ENCODE measurements around the gene PDE11A. TPM values are rescaled to one million over a fixed set of nuclear protein-coding genes. Genes with fewer than 3 reads are reported as not detected.

The PDE11A gene
- polyA plus RNA-seq, 4 donors = 4.8 to 9.8 (median 7.1) TPM

DNA sequence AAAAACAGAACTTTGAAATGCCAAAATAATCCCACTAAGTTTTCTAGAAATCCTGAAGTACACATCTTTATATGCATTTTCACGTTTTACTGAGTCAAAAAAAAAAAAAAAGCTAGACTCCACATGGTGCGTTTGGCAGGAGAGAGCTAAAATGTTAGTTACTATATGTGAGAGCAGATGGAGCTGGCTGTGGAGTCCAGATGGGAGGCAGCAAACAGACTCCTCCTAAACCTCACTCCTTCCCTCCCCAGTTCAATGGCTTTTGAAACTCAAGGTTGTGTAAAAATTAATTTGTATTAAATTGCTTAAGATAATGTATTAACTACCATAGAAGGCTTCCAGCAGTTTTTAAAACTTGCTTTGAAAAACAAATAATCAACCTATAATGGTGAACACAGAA is 431.2 kb downstream of the PDE11A start:
- DNase-seq (ENCODE audit: low read depth in 4 of 4, low spot score in 3 of 4) = no peak

DNA sequence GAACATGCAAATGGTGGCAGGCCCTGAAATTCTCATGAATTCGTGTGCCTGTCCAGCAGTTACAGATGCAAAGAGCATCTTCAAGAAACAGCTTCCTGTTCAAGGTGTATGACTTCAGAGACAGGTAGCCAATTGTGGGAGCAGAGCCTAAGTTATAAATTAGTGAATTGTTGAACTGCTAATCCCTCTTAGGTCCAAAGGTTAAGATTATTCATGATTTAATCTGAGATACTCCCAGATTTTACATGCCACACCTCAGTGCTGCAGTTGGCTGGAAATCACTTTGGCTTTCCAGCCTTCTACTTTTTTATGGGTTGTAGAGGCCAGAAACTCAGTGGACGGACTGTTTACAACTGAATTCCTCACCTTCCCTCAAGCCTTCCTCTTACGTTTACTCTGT is 432.2 kb downstream of the PDE11A start:
- DNase-seq (ENCODE audit: low read depth in 4 of 4, low spot score in 3 of 4) = no peak

DNA sequence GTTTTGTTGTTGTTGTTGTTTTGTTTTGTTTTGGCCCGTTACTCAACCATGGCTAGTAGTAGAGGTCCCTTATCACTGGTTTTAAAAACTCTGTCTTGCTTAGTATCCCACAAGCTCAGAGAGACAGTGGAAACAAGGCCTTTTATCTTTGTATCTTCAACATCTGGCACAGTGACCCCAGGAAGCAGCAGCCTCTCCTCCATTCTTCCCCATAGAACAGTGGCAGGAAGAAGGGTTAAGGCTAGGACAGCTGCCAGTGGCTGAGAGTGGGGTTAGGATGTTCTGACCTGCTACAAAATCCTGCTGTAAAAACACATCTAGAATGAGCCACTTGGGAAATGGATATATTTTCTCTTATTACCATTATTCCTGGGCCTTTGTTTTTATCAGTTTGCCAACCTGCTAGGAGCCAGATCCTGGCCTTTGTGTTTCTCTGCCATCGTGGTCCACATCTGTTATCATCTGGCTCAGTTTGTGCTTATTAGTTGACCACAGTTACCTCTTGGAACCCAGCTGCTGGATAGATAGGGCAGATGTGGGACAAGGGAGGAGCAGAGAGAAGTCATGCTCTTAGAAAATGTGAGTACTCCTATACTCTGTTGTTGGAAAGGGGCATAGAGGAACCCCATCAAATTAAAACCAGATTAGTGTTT is 433.2 kb downstream of the PDE11A start:
- DNase-seq (ENCODE audit: low read depth in 4 of 4, low spot score in 3 of 4) = no peak

DNA sequence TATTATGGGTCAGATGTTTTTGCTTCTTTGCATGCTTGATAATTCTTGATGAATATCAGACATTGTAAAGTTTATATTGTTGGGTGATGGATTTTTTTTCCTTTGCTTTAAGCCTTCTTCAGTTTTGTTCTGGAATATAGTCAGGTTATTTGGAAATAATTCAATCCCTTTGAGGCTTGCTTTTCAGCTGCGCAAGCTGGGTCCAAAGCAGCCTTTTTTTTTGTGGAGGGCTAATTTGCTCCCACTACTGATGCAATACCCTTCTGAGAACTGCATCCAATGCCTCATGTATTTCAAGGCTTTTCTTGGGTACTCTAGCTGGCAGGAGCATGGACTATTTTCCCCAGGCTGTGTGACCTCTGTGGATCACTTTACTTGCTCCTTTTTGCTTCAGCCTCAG is 434.1 kb downstream of the PDE11A start:
- no peak for DNase-seq (ENCODE audit: low read depth in 4 of 4, low spot score in 3 of 4)

DNA sequence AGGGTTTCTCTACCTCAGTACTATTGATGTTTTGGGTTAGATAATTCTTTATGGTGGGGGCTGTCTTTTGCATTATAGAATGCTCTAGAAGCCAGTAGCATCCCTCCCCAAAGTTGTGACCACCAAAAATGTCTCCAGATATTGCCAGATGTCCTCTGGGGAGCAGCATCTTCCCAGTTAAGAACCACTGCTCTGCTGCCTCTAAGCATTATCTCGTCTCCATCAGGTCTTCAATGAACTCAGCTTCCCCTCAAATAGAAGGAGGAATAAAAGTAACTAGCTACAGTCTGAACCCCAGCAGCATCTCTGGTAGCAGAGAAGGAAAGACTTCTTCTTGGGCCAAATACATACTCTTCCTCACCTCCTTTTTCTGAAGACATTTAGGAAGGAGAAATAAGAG is 435.9 kb downstream of the PDE11A start:
- no peak for DNase-seq (ENCODE audit: low read depth in 4 of 4, low spot score in 3 of 4)

GRCh38 chr2:177635696-177636095 is 436.9 kb downstream of the PDE11A start:
- DNase-seq (ENCODE audit: low read depth in 4 of 4, low spot score in 3 of 4) = no peak

- DNase-seq (ENCODE audit: low read depth in 4 of 4, low spot score in 3 of 4) = no peak
These were observed 438.7 kb downstream of the PDE11A start for GRCh38 chr2:177633910-177634294.

- DNase-seq (ENCODE audit: low read depth in 4 of 4, low spot score in 3 of 4) = no peak
These were observed 439.5 kb downstream of the PDE11A start for GRCh38 chr2:177633111-177633510.

GRCh38 chr2:177631680-177632079 is 440.9 kb downstream of the PDE11A start:
- DNase-seq (ENCODE audit: low read depth in 4 of 4, low spot score in 3 of 4) = no peak

GRCh38 chr2:177629357-177630024 is 443.1 kb downstream of the PDE11A start:
- DNase-seq (ENCODE audit: low read depth in 4 of 4, low spot score in 3 of 4) = no peak

DNA sequence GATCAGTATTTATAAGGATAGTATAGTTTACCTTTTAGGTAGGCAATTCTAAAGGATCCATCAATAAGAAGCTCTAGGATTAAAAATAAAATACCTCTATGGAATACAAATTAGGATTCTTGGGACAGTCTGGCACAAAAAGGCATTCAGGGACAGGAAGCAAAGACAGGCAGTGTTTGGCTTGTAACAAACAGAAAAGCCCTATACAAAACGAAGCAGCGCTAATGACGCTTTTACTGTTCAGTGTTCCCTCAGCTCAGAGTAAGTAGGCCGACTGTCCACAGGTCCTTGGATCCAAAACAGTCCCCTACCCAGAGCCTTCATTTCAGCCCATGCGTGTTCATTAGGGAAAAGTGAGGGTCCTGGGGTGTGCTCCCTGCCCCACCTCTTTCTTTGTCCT is 443.7 kb downstream of the PDE11A start:
- DNase-seq (ENCODE audit: low read depth in 4 of 4, low spot score in 3 of 4) = no peak

- no peak for DNase-seq (ENCODE audit: low read depth in 4 of 4, low spot score in 3 of 4)
These were observed 446.6 kb downstream of the PDE11A start for GRCh38 chr2:177625744-177626650.

- DNase-seq (ENCODE audit: low read depth in 4 of 4, low spot score in 3 of 4) = no peak
These were observed 450.1 kb downstream of the PDE11A start for GRCh38 chr2:177622521-177622920.

- no peak for DNase-seq (ENCODE audit: low read depth in 4 of 4, low spot score in 3 of 4)
These were observed 452.6 kb downstream of the PDE11A start for GRCh38 chr2:177619986-177620385.

GRCh38 chr2:177619461-177619860 is 453.1 kb downstream of the PDE11A start:
- no peak for DNase-seq (ENCODE audit: low read depth in 4 of 4, low spot score in 3 of 4)

GRCh38 chr2:177618255-177619253 is 454.0 kb downstream of the PDE11A start:
- DNase-seq (ENCODE audit: low read depth in 4 of 4, low spot score in 3 of 4) = peak; percentile 86 to 94 (median 87)

DNA sequence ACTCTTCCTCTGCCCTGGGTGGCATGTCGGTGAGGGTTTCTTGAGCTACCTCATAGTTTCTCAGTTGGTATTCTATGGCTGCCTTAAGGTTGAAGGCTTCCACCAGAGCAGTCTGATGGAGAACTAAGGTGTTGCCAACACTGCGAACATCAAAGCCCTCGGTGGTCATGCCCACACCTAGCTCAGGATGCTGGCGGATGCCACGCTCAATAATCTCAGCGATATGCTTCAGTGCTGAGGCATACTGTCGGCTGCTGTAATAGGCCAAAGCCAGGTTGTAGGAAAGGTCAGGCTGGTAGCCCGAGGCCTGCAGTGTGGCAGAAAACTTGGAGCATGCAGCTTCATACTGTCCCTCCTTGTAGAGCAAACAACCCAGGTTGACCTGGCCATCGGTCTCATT is 454.7 kb downstream of the PDE11A start:
- no peak for DNase-seq (ENCODE audit: low read depth in 4 of 4, low spot score in 3 of 4)

GRCh38 chr2:177616731-177617130 is 455.8 kb downstream of the PDE11A start:
- no peak for DNase-seq (ENCODE audit: low read depth in 4 of 4, low spot score in 3 of 4)

DNA sequence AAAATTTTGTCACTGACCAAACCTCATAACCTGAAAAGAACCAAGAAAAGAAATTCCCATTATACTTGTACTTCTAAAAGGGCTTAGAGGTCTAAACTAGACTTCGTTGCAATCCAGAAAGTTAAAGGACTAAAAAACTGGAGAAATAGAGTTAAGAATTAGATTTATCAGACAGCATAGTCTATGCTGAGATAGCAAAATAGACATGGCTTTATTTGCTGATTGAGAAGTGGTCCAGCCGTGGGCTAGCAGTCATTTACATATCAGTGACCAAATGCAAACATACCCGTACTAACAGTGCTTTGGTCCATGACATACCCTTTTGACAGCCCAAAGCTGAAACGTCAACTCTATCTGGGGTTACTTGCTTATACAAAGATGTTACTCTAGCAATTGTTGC is 456.5 kb downstream of the PDE11A start:
- DNase-seq (ENCODE audit: low read depth in 4 of 4, low spot score in 3 of 4) = no peak

DNA sequence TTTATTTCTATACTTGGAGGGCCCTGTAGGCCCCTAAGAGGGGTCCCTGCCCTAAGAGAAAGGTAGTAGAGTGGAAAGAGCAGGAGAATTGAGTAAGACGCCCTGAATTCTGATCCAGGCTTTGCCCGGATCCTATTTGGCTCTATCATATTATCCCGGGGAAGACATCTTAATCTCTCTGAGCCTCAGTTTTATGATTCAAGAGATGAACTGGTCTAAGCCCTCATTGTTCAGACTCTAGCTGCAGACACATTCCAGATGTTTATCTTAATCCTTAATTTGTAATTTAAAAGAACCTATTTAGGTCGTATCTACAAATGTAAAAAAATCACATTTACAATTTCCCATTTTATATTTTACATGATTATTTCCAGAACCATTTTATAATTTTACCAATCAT is 459.9 kb downstream of the PDE11A start:
- DNase-seq (ENCODE audit: low read depth in 4 of 4, low spot score in 3 of 4) = no peak

All from left renal pelvis (tissue), 4 donors.